Putamen (tissue), 1 donor: ENCODE measurements around the gene ZBTB38.
A peak's percentile ranks its signal among the peaks of the same experiment; 100 is the strongest.

ENCODE experiments used
- DNase-seq: peaks from one replicate; pipeline ENCODE4 v3.0.0-alpha.2; 2016; ENCODE audit warnings: low spot score

ZBTB38 gene

DNA sequence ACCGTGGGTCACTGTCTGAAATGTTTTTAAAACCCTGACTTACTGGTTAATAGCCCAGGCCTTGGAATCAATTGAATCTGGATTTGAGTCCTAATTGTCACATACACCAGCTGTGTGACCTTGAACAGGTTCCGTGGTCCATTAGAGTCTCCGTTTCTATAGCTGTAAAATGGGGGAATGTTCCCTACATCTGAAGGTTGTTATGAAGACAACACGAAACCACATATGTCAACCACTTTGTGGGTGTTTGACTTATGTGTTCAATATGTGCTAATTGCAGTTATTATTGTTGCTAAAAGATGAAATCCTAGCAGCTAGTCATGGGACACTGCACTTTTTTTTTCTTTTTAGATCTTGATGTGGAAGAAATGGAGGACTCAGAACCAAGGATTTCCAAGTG lies 35.3 kb downstream of the ZBTB38 start:
- no peak for DNase-seq

DNA sequence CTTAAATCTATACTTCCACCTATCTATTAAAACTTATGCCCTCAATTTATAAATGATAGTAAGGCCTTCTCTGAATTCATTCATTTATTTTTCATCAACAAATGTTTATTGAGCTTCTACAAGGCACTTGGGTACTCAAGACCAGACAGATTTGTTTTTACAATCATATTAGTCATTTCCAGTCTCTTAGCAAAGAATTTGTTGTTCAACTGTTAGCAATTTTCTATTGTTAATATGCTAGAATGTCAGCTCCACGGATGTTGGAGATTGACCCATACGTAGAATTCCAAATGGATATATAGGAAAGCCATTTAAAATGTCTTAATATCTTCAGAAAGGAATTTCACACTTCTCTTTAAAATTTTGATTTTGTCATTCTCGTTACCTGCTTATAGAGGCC lies 36.7 kb downstream of the ZBTB38 start:
- no peak for DNase-seq

DNA sequence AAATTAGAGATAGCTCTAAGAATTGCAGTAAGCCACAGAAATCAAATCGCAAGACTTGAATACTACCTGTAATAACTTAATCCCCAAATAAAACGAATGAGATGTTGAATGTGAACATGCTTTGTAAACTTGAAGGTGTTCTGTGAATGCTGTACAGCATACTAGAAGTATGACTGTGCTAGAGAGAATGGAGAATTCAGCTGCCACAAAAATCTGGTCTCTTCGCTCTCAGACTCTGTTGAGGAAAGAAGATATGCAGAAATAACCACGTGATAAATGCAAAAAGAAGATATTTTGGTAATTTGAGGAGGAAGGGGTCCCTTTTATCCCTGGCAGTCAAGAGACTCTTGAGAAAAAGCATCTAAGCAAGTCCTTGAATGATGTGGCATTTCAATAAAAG lies 37.3 kb downstream of the ZBTB38 start:
- DNase-seq: no peak

DNA sequence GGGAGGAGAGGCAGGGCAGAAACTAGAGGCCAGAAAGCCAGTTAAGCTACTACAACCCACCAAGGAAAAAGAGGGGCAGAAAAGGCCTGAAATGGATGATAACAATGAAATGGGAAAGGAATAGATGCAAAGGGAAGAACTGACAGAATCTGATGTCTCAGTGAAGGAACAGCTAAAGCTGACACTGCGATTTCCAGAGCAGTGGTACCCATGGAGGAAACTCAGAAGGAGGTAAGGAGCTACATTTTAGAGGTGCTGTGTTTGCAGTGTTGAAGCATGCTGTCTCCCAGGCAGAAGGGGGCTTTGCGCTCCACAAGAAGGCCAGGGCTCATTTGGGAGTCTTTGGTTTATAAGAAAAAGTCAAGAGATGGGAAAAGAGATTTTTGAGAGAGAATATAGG lies 38.0 kb downstream of the ZBTB38 start:
- no peak for DNase-seq

DNA sequence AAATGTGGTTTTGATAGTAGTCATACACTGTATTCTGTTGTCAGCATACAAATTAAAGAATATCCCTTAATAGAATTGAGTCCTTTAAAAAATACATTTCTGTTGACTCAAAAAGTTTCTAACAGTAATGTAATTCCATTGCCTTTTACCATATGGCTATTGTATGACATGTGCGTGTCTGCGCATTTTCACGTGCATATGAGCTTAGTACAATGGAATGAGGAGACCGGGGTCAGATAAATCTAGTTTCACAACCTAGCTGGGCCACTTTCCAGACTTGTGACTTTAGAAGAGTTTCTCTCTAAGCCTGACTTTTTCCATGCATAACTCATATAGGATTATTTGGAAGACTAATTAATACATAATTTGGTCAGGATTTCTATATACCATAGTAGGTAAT lies 38.7 kb downstream of the ZBTB38 start:
- DNase-seq: no peak

DNA sequence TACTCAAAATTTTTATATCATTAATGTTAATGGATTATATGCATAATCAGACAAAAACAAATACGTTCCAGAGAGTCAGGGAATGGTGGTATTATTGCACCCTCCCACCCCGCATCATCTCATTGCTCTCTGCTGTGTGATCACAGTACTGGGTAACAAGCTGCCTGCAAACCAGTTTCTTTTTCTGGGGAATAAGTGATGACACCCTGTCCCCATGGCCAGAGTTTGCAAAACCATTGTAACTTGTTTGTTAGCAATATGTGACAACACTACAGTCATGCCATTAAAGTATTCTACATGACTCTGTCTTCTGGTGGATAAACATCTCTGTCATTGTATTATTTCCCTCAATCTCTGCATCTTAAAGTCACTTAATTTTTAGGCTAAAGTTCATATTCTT lies 39.5 kb downstream of the ZBTB38 start:
- no peak for DNase-seq

DNA sequence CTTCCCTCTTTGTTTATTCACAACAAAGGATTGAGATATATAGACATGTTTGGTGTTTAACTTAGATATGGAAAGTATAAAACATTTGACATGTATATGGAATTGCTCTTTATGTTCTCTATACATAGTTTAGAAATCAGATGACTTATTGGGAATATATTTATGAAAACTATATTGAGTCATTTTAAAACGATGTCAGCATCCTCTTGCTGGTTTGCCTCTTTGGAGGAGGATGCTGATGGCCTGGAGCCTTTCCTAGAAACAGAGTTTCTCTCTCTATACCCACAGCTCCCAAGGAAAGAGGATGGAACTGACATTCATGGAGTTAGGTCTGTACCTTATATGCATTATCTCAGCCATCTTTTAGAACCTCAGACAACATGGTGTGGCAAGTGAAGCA lies 40.3 kb downstream of the ZBTB38 start:
- DNase-seq: no peak

DNA sequence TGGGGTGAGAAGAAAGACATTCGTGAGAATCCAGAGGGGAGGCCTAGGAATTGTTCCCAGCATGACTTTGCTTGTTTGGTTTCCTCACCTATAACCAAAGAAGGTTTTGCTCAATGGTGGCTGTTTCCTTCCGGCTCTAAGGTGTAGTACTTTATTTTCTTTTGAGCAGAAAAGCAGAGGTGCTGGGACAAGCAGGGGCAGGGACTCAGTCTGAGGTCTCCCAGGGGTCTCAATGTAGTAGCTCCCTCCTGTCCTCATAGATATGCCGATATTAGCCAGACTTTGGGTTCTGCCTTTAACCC lies 41.6 kb downstream of the ZBTB38 start:
- no peak for DNase-seq

DNA sequence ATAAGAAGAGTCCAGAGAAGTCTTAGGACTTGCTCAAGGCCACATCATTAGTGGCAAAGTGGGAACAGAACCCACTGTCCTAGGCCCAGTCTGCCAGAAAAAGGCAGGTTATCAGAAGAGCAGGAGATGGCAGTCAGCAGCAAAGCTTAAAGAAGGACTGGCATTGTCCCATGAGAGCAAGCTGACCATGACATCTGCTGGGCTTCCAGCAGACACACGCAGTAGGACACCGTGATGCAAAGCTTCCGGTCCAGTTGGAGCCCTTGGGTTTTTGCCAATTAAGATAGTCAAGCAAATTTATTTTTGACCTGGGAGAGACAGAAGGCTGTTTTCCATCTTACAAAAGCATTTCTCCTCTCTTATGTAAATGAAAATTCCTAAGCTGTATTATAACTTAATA lies 42.1 kb downstream of the ZBTB38 start:
- no peak for DNase-seq

DNA sequence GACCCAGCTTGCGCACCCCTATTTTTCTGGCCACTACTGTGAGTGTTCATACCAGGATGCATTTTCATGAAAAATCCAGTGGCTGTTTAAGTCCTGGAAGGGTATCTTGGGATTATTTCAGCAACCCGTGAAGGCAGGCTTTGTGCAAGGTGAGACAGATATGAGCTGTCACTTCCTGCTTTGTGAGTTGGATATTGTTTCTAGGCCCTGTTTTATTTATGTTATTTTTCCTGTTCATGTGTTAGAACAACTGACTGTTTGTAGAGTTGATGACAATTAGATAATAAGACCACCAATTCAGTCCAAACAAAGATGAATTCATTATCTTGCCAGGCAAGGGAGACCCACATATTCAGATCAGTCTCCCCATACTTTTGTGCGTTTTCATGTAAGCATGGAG lies 42.5 kb downstream of the ZBTB38 start:
- DNase-seq: no peak

DNA sequence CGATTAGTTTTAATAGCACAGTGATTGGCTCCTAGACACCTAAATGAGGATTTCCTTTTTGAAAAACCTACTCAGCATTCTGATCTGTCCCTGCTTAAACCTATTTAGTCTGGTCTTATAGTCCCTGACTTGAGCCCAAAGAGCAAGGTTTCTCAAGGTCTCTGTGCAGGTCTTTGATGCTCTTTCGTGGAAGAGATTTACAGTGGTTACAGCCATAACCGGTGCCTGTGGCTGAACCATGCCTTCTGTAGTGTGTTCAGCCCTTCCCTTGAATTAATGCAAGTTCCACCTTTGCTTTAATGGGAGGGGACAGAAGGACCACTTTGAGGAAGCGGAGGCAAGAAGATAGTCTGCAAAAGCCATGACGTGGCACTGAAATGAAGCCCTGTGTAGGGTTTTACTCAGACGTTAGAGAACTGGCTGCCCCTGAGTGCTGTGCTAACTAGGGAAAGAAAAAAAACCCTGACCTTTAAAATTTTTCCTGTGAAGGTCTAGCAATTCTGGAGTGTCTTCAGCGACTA lies 43.0 kb downstream of the ZBTB38 start:
- DNase-seq: no peak

DNA sequence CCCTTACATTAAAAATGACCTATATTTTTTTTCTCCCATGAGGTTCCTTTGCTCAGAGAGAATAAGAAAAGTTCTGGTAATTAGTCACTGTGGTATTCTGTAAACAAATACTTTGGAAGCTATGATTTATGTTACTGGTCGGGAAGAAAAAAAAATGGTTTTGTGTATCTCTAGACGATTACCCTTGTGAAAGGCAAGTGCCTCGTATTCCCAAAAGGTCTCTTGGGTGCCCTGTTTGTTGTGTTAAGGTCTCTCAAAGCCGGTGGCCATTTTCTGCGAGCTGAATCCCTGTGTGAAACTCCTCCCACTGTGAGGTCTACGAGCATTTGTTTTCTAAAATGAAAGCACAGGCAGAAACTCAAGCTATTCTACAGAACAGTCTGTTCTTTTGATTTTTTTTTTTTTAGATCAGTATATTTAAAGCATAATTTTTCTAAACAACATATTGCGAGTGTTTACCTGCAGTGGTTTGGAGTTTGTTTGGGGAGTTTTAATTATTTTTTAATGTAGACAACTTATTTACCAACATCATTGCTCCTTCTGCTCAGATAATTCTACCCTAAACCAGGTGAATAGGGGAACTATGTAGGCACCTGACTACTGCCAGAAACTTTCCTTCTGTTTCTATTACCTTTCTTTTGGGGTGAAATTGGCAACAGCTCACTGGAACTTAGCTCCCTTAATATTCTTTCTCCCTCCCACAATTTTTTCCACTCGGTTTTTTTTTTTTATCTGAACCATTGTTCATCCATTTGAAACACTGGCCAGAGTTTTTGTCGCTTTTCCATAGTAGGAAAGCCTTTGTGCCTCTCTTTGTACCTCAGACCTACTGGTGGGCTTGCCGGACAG lies 44.0 kb downstream of the ZBTB38 start:
- no peak for DNase-seq

DNA sequence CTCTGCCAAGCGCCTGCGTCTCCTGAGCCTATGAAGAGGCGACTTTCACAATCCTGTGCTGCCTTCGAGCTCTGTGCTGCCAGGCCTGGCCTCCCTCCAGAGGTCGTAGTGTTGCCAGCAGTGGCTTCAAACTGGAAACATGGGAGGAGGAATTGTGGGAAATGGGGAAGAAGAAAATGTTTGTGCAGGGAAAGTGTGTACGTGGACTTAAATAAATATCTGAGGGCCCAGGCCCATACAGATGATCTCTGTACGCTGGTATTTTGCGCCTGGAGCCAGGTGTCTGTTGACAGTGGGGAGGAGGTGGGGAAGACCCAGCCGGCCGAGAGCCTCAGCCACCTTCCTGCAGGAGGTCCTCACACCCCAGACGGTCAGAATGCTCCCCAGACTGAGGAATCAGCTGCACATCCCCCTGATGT lies 44.6 kb downstream of the ZBTB38 start:
- peak; percentile 89 for DNase-seq

DNA sequence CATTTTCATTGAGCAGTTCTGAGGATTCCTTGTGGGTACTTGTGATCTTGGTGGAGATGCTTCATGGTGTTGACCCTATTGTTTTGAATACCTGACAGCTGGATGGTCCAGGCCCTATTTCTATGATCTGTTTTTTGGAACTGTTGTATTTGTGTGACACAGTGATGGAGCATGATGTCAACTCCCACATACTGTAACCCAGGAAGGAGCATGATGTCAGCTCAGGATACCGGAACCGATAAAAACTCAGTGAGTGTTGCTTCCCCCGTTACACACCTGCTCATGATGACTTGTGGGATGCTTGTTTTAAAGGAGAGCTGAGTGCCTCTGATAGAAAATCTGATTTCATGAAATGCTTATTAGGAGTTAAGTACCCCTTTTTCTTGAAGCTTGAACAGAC lies 45.1 kb downstream of the ZBTB38 start:
- no peak for DNase-seq

DNA sequence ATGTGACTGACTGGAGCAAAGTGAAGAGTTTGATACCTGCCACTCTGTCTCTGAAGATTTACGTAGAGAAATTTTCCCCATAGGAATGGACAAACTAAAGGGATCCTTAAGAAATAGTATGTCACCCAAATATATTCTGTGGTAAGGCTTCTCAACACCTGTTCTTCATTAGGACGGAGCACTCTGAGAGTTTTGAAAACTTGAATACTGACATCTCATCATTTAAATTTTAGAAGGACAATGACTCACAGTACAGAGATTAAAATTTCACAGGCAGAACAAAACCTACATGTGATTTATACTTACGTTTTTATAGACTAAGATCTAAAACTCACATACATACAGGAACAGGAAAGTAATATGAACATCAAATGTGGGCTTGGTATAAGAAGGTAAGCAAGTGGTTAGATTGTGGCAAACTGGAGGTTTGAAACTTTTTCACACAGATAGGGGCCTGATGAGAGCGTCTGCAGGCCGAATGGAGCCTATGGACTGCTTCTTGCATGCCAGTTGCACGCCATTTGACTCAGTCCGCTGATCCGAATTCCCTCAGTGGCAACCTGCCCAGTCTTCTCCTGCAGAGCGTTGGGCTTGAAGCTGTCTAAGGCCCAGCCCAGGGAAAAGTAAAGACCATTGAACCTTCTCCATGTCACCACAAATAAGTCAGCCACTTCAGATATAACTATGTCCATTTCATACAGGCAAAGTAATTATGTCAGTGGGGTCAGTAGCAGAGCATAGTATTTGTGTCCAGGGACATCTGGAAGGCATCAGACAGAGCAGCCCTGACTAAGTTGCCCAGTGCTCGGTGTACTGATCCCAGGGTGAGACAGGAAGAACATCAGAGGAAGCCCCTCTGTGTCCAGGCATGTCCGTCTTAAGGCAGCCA lies 45.7 kb downstream of the ZBTB38 start:
- no peak for DNase-seq

DNA sequence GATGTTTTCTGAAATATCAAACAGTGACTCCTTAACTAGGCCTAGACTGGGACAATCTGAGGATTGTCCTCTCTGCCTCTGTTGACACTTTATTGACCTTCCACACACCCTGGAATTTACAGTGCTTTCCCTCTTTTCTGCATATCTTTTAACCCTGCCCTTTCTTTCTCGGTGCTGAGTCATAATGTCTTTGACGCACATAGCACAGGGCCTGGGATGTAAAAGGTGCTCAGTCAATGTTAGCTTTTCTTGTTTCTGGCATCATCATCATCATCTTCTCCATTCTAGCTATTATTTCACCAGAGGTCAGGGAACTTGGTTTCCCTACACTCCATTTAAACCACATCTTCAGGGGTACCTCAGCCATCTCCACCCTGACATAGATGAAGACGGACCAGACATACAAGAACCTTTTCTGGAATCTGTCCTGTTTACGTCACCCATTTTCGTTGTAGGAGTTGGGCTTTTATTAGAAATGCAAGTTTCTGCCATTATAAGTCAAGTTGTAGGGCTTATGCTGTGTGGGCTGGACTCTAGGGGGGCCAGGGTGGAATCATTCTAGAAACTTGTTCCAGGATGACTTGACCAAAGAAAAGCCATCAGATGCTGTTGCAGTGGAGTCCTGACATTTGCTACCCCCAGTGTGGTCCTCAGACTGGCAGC lies 46.6 kb downstream of the ZBTB38 start:
- DNase-seq: no peak

DNA sequence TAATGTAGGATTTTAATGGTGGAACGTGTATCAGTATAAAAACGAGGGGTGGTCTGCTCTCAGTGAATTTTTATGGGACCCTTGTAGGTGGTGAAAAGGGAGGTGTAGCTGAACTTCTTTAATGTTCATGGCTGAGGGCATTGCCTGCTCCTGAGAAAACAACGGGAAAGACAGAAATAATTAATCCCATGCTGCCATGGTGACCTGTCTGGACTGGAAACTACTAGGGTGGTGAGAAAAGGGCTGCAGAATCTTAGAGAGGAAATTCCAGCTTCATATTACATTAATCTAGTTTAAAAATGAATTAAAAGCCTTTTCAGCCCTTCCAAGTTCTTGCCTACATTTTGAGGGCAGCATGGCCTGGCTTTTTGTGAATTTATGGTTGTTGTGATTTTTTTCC lies 47.6 kb downstream of the ZBTB38 start:
- DNase-seq: no peak
